Esophagus squamous epithelium (tissue), 4 donors: Measurements from ENCODE around the gene FAP.

Experiments
- CTCF ChIP-seq, 6 experiments: fragments of 450-650 bp in 4 of 6; fragments of 200-600 bp in 2 of 6; sonication (generic) in 2 of 6; IDR thresholded peaks; one replicate each; pipeline ENCODE4 v1.5.1; 2016 to 2019; ENCODE audit warnings: antibody characterized with exemption in 6 of 6, mild to moderate bottlenecking in 4 of 6, moderate library complexity in 4 of 6
- POLR2A ChIP-seq, 4 donors: fragments of 450-650 bp; IDR thresholded peaks; one replicate each; pipeline ENCODE4 v1.6.1; 2017; ENCODE audit warnings: antibody characterized with exemption in 4 of 4, mild to moderate bottlenecking in 4 of 4, moderate library complexity in 3 of 4

- TF ChIP-seq CTCF (IDR thresholded peaks at IDR 0.05) (no peak), POLR2A (IDR thresholded peaks at IDR 0.05) (no peak)
Measured at GRCh38 chr2:162182395-162182794, 60.9 kb downstream of the FAP start.
